K562 (cell line): ENCODE measurements around the gene ATMIN. TPM values are rescaled to one million over a fixed set of nuclear protein-coding genes. Genes with fewer than 3 reads are reported as not detected.
A peak's percentile ranks its signal among the peaks of the same experiment; 100 is the strongest.

ENCODE experiments used
- ATAC-seq: fragments of 200-7000 bp; cut with Tn5 transposase; 3 replicates; pipeline ENCODE4 v1.9.1; 2020; ENCODE audit warnings: moderate library complexity
- BruUV-seq: library from RNA; stranded (reverse); fragments of 400-500 nt; replicated peaks from 2 replicates; lab custom pipeline; 2021; lab: Mats Ljungman, UMichigan
- CTCF ChIA-PET: fragments of 300-600 bp; formaldehyde crosslinking; extraction: SDS; loops from one replicate; lab custom pipeline; 2021; ENCODE audit warnings: low intra/inter-chr PET ratio; lab: Yijun Ruan, JAX
- POLR2A ChIA-PET: fragments of 300-600, 350-650 bp; sonication (Branson Sonifier 250); formaldehyde crosslinking; extraction: SDS; loops from one replicate; lab custom pipeline; 2021; ENCODE audit warnings: antibody characterized with exemption, inconsistent platforms; lab: Yijun Ruan, JAX
- DNase-seq, 4 experiments: peaks; one replicate each; pipeline versions ENCODE4 v3.0.0 to v3.0.0-alpha.2; 2011 to 2018; ENCODE audit warnings: low spot score in 3 of 4, mixed read lengths in 3 of 4; ENCODE audit errors: extremely low read depth in 1 of 4
- FAIRE-seq: peaks from 2 replicates; lab custom pipeline; 2011; peaks lifted over from hg19 to GRCh38; lab: Jason Lieb, UNC
- H2AFZ ChIP-seq: 2 replicates; pipeline ENCODE4 v1.6.0; 2011; ENCODE audit warnings: low read depth, low read length, control low read depth, inconsistent platforms
- H3K27ac ChIP-seq: fragments of 200-600 bp; 3 replicates; pipeline ENCODE4 v1.8.0; 2011; ENCODE audit warnings: low read depth, mild to moderate bottlenecking, control low read depth, inconsistent platforms, low read length, moderate library complexity, mixed read lengths; ENCODE audit errors: extremely low read depth
- H3K27me3 ChIP-seq, 2 experiments: fragments of 300-600 bp in 1 of 2; 2 replicates in 1 of 2; 3 replicates in 1 of 2; pipeline versions ENCODE4 v1.6.0 to v1.8.0; 2011; ENCODE audit warnings: inconsistent platforms in 2 of 2, low read length in 2 of 2, mild to moderate bottlenecking in 1 of 2, mixed read lengths in 1 of 2, moderate library complexity in 1 of 2; ENCODE audit not compliant: control insufficient read depth in 2 of 2, insufficient read depth in 2 of 2
- H3K36me3 ChIP-seq: fragments of 300-600 bp; 3 replicates; pipeline ENCODE4 v1.8.0; 2011; ENCODE audit warnings: mild to moderate bottlenecking, low read length, inconsistent platforms; ENCODE audit not compliant: control insufficient read depth, insufficient read depth
- H3K4me1 ChIP-seq, 2 experiments: fragments of 200-600 bp in 1 of 2; replicated peaks in 1 of 2; 2 replicates in 1 of 2; 3 replicates in 1 of 2; pipeline versions ENCODE4 v1.5.1 to v1.8.0; 2011; ENCODE audit warnings: inconsistent platforms in 2 of 2, low read length in 2 of 2, mild to moderate bottlenecking in 1 of 2, mixed read lengths in 1 of 2, moderate library complexity in 1 of 2; ENCODE audit not compliant: control insufficient read depth in 2 of 2, insufficient read depth in 2 of 2
- H3K4me2 ChIP-seq: 2 replicates; pipeline ENCODE4 v1.6.1; 2011; ENCODE audit warnings: low read length, control low read depth, inconsistent platforms, mixed read lengths; ENCODE audit not compliant: insufficient read depth
- H3K4me3 ChIP-seq: fragments of 200-600 bp; sonication (generic), shearing (Covaris generic); 2 replicates; pipeline ENCODE4 v1.5.1; 2016; ENCODE audit warnings: control low read depth, inconsistent platforms
- H3K79me2 ChIP-seq: fragments of 200-600 bp; 3 replicates; pipeline ENCODE4 v1.8.0; 2011; ENCODE audit warnings: low read length, inconsistent platforms; ENCODE audit not compliant: control insufficient read depth, insufficient read depth
- H3K9ac ChIP-seq, 2 experiments: 2 replicates each; pipeline versions ENCODE4 v1.6.0 to v1.6.1; 2011; ENCODE audit warnings: low read depth in 2 of 2, low read length in 2 of 2, control low read depth in 1 of 2, inconsistent platforms in 1 of 2, mild to moderate bottlenecking in 1 of 2, mixed read lengths in 1 of 2; ENCODE audit not compliant: insufficient read depth in 1 of 2
- H3K9me1 ChIP-seq: one replicate; pipeline ENCODE4 v1.6.0; 2011; ENCODE audit warnings: inconsistent platforms, mild to moderate bottlenecking, low read length, moderate library complexity; ENCODE audit not compliant: control insufficient read depth, insufficient read depth
- H3K9me3 ChIP-seq: replicated peaks from 2 replicates; pipeline ENCODE4 v1.5.1; 2011; ENCODE audit warnings: low read depth, low read length, inconsistent platforms; ENCODE audit not compliant: control insufficient read depth, insufficient read depth
- H4K20me1 ChIP-seq: replicated peaks from 2 replicates; pipeline ENCODE4 v1.6.1; 2011; ENCODE audit warnings: low read length, inconsistent platforms, mixed read lengths; ENCODE audit not compliant: control insufficient read depth, insufficient read depth
- AFF4 ChIP-seq: sonication (generic); formaldehyde crosslinking; IDR thresholded peaks from 2 replicates; pipeline ENCODE4 v1.8.0; 2023; ENCODE audit warnings: mild to moderate bottlenecking, missing genetic modification reagents
- ATF3 ChIP-seq, 2 experiments: fragments of 450-650 bp in 1 of 2; sonication (generic) in 1 of 2; formaldehyde crosslinking in 1 of 2; IDR thresholded peaks in 1 of 2; conservative IDR thresholded peaks in 1 of 2; 2 replicates each; pipeline versions ENCODE4 v1.6.1 to v1.8.1; 2016 to 2023; ENCODE audit warnings: mild to moderate bottlenecking in 2 of 2, moderate library complexity in 2 of 2, inconsistent platforms in 1 of 2, missing genetic modification reagents in 1 of 2
- PPARD ChIP-seq: fragments of 250-450 bp; sonication (Bioruptor Pico); IDR thresholded peaks from 2 replicates; pipeline ENCODE4 v1.8.0; 2022; ENCODE audit warnings: inconsistent platforms, mild to moderate bottlenecking, moderate library complexity
- RFX1 ChIP-seq: fragments of 450-650 bp; IDR thresholded peaks from 2 replicates; pipeline ENCODE4 v1.6.1; 2016; ENCODE audit warnings: mild to moderate bottlenecking, moderate library complexity
- SMARCA4 ChIP-seq: fragments of 450-650 bp; IDR thresholded peaks from 2 replicates; pipeline ENCODE4 v1.6.1; 2016
- SMARCE1 ChIP-seq: fragments of 450-650 bp; IDR thresholded peaks from 2 replicates; pipeline ENCODE4 v1.7.1; 2016; ENCODE audit warnings: mild to moderate bottlenecking
- XRCC3 ChIP-seq: fragments of 450-650 bp; IDR thresholded peaks from 2 replicates; pipeline ENCODE4 v1.6.1; 2017; ENCODE audit warnings: mild to moderate bottlenecking, moderate library complexity
- WGBS: fragments of 100-300 bp; shearing (Covaris generic); methylation state at CpG from one replicate; pipeline ENCODE4 v1.1.6; 2016; ENCODE audit warnings: low coverage, mixed read lengths; ENCODE audit not compliant: insufficient coverage; ENCODE audit errors: missing lambda C conversion rate; 5-methylcytosine and 5-hydroxymethylcytosine counted together
- in situ Hi-C: fragments of 300-500 bp; cut with MboI; formaldehyde crosslinking; loops from 4 replicates; pipeline ENCODE4 v1.15.0; 2018; ENCODE audit warnings: inconsistent platforms, mixed read lengths
- intact Hi-C: fragments of 100-400 bp; cut with micrococcal nuclease; formaldehyde crosslinking; loops from 2 replicates; pipeline ENCODE4 v1.14.2; 2022
- polyA plus RNA-seq, 8 experiments: library from polyadenylated mRNA; depleted of rRNA in 4 of 8; stranded (reverse) in 5 of 8; unstranded in 3 of 8; fragments of >200 nt; fragmentation: Nextera tagmentation in 2 of 8; fragmentation: Illumina TruSeq in 1 of 8; extraction: Ambion mirVana in 2 of 8; extraction: Trizol in 1 of 8; gene quantifications; 2 replicates each; pipeline versions ENCODE4 v1.2.1 to v1.2.3, GENCODE V29; 2011 to 2014; ENCODE audit warnings: inconsistent platforms in 1 of 8, missing spikeins in 1 of 8
- total RNA-seq, 7 experiments: library from RNA; depleted of rRNA in 6 of 7; stranded (reverse); fragments of >200 nt in 6 of 7; fragmentation: Illumina TruSeq in 2 of 7; extraction: Trizol in 2 of 7; gene quantifications; 2 replicates each; pipeline versions ENCODE4 v1.2.1 to v1.2.3, GENCODE V29; 2011 to 2021; ENCODE audit warnings: low replicate concordance in 1 of 7
- TF ChIP-seq, protein P1 (sequence below), 3 experiments: IDR thresholded peaks in 2 of 3; conservative IDR thresholded peaks in 1 of 3; 2 replicates each; pipeline ENCODE4 v1.5.1; 2011 to 2012; ENCODE audit warnings: low read length in 3 of 3, mild to moderate bottlenecking in 3 of 3, control low read depth in 2 of 3, improper control_type of control experiment in 1 of 3, inconsistent platforms in 1 of 3, low read depth in 1 of 3, mixed read lengths in 1 of 3, moderate library complexity in 1 of 3; ENCODE audit not compliant: insufficient read depth in 2 of 3

Gene ATMIN
- total and polyA plus RNA-seq, 9 of the 15 experiments (the other 6 are each of a cell fraction or from before 2014, with no cell fraction given) = 6.7 to 40.9 (median 23.4) TPM

DNA sequence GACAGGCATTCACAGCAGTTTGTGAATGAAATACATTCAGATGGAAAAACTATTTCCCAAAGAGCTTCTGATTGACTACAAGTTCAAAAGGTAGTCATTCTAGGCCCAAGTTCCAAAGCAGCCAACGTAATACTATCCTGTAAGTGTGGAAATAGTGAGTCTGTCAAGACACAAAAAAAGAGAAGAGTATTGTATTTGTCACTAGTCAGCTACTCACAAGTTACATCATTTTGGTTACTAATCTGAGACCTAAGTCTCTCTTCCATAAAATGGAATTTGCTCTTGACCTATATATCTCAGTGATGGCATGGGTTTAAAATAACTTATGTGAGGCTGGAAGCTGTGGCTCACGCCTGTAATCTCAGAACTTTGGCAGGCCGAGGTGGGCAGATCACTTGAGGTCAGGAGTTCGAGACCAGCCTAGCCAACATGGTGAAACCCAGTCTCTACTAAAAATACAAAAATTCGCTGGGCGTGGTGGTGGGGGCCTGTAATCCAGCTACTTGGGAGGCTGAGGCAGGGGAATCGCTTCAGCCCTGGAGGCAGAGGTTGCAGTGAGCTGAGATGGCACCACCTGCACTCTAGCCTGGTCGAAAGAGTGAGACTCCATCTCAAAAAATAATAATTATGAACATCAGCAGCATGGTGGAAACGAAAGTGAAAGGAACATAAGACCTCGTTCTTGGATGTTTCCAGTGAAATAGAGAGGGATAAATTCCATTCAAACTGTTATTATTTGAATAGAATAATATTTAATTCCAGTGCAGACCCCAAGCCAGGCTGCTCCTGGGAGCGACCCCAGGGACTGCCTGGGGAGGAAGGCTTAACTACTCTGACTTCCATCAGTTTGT is 31.8 kb upstream of the ATMIN start (continued):
- 0 out of 2 replicates have a peak, but pooled peaks have one; percentile 32 for TF ChIP-seq ATF3 (IDR thresholded peaks at IDR 0.05)
- no peak for TF ChIP-seq ATF3 (CRISPR knock-in tag; conservative IDR thresholded peaks at IDR 0.05)

DNA sequence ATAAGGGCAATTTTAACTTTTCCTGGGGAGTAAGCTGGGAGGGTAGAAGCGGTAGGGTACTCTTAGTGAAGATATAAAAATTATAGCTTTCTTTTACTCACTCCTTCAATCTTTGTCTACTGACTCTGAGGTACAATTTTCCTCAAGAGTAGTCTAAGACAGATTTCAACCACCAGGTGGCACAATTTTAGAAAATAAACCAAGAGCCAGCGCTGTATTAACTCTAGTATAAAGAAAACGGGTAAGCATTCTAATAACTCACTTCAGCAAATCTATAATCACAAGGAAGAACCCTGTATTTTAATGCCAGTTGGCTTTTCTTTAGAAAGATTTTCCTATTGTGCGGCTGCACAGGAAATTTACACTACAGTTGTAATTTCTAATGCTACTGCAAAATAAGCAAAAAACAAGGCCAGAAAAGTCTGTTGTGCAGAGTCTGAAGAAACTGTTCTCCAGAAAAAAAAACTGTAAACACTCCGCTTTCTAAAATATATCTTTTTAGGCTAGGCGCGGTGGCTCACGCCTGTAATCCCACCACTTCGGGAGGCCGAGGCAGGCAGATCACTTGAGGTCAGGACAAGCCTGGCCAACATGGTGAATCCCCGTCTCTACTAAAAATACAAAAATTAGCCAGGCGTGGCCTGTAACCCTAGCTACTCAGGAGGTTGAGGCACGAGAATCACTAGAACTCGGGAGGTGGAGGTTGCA is 30.8 kb upstream of the ATMIN start:
- peak overlapping the region; percentile 100 for H3K27ac ChIP-seq
- DNase-seq = peak in 2 of 4 experiments; percentile 36 to 77
- CTCF ChIA-PET = interaction anchor here (0.6 to 0.8 kb wide), 3 partner anchors 13 to 578 kb away, joined by 3 to 4 read pairs (median 3); partner anchors contain the start of gene ATMIN
- TF ChIP-seq AFF4 (CRISPR knock-in tag) = no peak
- TF ChIP-seq SMARCA4 = peak; percentile 81
- TF ChIP-seq XRCC3 = no peak
- TF ChIP-seq RFX1 = peak; percentile 70
- TF ChIP-seq SMARCE1 = peak; percentile 51; the same call in 1 of the 2 replicates
- peak; percentile 62; the same call in 1 of the 2 replicates for TF ChIP-seq PPARD (CRISPR knock-in tag)
- TF ChIP-seq, protein P1, sequence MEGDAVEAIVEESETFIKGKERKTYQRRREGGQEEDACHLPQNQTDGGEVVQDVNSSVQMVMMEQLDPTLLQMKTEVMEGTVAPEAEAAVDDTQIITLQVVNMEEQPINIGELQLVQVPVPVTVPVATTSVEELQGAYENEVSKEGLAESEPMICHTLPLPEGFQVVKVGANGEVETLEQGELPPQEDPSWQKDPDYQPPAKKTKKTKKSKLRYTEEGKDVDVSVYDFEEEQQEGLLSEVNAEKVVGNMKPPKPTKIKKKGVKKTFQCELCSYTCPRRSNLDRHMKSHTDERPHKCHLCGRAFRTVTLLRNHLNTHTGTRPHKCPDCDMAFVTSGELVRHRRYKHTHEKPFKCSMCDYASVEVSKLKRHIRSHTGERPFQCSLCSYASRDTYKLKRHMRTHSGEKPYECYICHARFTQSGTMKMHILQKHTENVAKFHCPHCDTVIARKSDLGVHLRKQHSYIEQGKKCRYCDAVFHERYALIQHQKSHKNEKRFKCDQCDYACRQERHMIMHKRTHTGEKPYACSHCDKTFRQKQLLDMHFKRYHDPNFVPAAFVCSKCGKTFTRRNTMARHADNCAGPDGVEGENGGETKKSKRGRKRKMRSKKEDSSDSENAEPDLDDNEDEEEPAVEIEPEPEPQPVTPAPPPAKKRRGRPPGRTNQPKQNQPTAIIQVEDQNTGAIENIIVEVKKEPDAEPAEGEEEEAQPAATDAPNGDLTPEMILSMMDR (IDR thresholded peaks at IDR 0.05 in 2 of 3, conservative IDR thresholded peaks at IDR 0.05 in 1 of 3; ENCODE audit: insufficient read depth in 2 of 3, low read depth in 1 of 3, low read length in 3 of 3) = peak; percentile 56 to 72 (median 58); a peak in 5 of 6 replicates

More for the DNA sequence above, 30.8 kb upstream of the ATMIN start:
- H3K79me2 ChIP-seq = peaks cover 93% of the 10 kb centered on the region
- peaks cover 22% of the 10 kb centered on the region for H3K36me3 ChIP-seq
- in situ Hi-C loops = loop anchor here (25.0 kb wide), 1 partner anchor 733 kb away; no protein-coding TSS in a partner anchor
- no TSS peak for BruUV-seq
- FAIRE-seq (peak; percentile 15), ATAC-seq (peak; percentile 34)
- peak overlapping the region; percentile 53 to 91 for H3K9ac ChIP-seq
- H3K27me3 ChIP-seq = no peaks in the 10 kb centered on the region
- H2AFZ ChIP-seq = 0 out of 2 replicates have a peak overlapping the region, but pooled peaks have one; percentile 17
- peak overlapping the region; percentile 97 for H3K4me2 ChIP-seq
- no peaks in the 10 kb centered on the region for H3K9me3 ChIP-seq
- H3K9me1 ChIP-seq = peaks cover 4% of the 10 kb centered on the region
- H3K4me3 ChIP-seq = peak overlapping the region; percentile 82
- POLR2A ChIA-PET = interaction anchor here (0.5 to 2.0 kb wide), 11 partner anchors 10 to 803 kb away, joined by 3 to 8 read pairs (median 3); partner anchors contain the start of gene ATMIN
- H4K20me1 ChIP-seq = peaks cover 22% of the 10 kb centered on the region
- intact Hi-C loops = loop anchor here (5.0 kb wide), 1 partner anchor 1082 kb away; no protein-coding TSS in a partner anchor
- peaks cover 21 to 30% of the 10 kb centered on the region in 2 experiments; a peak in 4 of 5 replicates for H3K4me1 ChIP-seq
- under 1% methylated on average over 14 of the region's 14 CpGs for WGBS
